Measurements from ENCODE around the gene PER2. TPM values are rescaled to one million over a fixed set of nuclear protein-coding genes. Genes with fewer than 3 reads are reported as not detected.

The PER2 gene
- total and polyA plus RNA-seq, 10 of the 15 experiments (the other 5 are each of a cell fraction or from before 2014, with no cell fraction given), result 1.5 to 15.1 (median 4.6) TPM

DNA sequence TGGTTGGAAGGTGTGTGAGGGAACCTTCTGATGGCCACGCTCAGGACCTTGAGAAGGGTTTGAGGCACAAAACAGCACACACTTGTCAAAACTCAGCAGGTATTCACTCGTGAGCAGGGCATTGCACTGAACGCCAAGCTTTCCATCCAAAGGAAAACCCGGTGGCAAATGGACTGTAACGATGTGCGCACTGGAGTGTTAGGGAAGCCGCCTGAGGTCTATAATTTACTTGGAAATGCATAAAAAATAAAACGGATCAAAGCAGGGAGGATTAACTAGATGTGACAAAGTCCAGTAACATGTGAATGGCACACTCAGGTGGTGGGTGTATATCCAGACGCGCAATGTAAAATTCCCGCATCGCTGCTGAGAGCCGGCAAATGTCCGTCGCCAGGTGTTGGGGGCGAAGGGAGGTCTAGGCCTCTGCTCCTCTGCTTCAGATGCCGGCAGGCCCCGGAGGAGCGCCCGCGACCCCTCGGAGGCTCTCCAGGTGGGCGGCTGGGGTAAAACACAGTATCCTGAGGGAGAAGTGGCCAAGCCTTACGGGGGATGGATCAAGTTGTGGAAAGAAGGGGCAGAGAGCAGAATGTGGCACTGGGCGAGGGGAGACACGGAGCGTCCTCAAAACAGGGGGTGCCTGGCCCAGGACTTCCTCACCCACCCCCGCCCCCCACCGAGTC, 63.9 kb downstream of the PER2 start:
- H3K79me2 ChIP-seq (ENCODE audit: control insufficient read depth, insufficient read depth, low read length), result no peaks in the 10 kb centered on the region
- ATAC-seq, result no peak
- no peak for FAIRE-seq
- H3K9me3 ChIP-seq (replicated peaks; ENCODE audit: control insufficient read depth, insufficient read depth, low read length), result no peaks in the 10 kb centered on the region
- H2AFZ ChIP-seq (ENCODE audit: control insufficient read depth, low read depth, low read length), result no peak overlapping the region
- no TSS peak for BruUV-seq (replicated peaks)
- no peaks in the 10 kb centered on the region; a peak in 2 of 4 replicates for H3K27me3 ChIP-seq (replicated peaks in 1 of 2; ENCODE audit: control insufficient read depth in 2 of 2, insufficient read depth in 2 of 2, low read length in 1 of 2)
- CTCF ChIA-PET, result no interaction called here
- POLR2A ChIA-PET, result no interaction called here
- H3K27ac ChIP-seq (ENCODE audit: control insufficient read depth, insufficient read depth), result no peak overlapping the region
- SMC1A ChIA-PET (ENCODE audit: uncharacterized antibody, unreplicated experiment), result no interaction called here
- WGBS (ENCODE audit: insufficient coverage, insufficient replicate concordance, low lambda C conversion rate, missing lambda C conversion rate), result 67% methylated on average over 29 of the region's 29 CpGs
- no peak overlapping the region for H3K9ac ChIP-seq (ENCODE audit: control insufficient read depth, insufficient read depth, low read length)
- H3K36me3 ChIP-seq (ENCODE audit: control insufficient read depth in 2 of 2, insufficient read depth in 2 of 2, low read length in 1 of 2), result no peaks in the 10 kb centered on the region
- no peak overlapping the region for H3K4me2 ChIP-seq (ENCODE audit: control insufficient read depth, insufficient read depth)
- TF ChIP-seq SRF (IDR thresholded peaks at IDR 0.05; ENCODE audit: low read depth in 2 of 2, low read length in 2 of 2) (no peak), IKZF2 (IDR thresholded peaks at IDR 0.05) (no peak), NFYA (IDR thresholded peaks at IDR 0.05; ENCODE audit: borderline replicate concordance, low read depth, low read length) (no peak), FOXK2 (IDR thresholded peaks at IDR 0.05) (no peak), BACH1 (IDR thresholded peaks at IDR 0.05; ENCODE audit: borderline replicate concordance) (no peak), SPI1 (IDR thresholded peaks at IDR 0.05; ENCODE audit: borderline replicate concordance, insufficient read depth, low read depth, low read length) (no peak), NR2C1 (IDR thresholded peaks at IDR 0.05) (no peak), TCF3 (IDR thresholded peaks at IDR 0.05; ENCODE audit: borderline replicate concordance, insufficient read depth, low read depth, low read length) (no peak), JUND (IDR thresholded peaks at IDR 0.05; ENCODE audit: low read depth, low read length) (no peak), RAD51 (IDR thresholded peaks at IDR 0.05) (no peak), CHD2 (IDR thresholded peaks at IDR 0.05; ENCODE audit: borderline replicate concordance, low read depth, low read length) (no peak), ASH2L (IDR thresholded peaks at IDR 0.05; ENCODE audit: borderline replicate concordance, low read depth) (no peak), SMAD5 (IDR thresholded peaks at IDR 0.05; ENCODE audit: low read depth) (no peak), RELA (IDR thresholded peaks at IDR 0.05; ENCODE audit: borderline replicate concordance, partially characterized antibody) (no peak)
- TF ChIP-seq, protein P1, sequence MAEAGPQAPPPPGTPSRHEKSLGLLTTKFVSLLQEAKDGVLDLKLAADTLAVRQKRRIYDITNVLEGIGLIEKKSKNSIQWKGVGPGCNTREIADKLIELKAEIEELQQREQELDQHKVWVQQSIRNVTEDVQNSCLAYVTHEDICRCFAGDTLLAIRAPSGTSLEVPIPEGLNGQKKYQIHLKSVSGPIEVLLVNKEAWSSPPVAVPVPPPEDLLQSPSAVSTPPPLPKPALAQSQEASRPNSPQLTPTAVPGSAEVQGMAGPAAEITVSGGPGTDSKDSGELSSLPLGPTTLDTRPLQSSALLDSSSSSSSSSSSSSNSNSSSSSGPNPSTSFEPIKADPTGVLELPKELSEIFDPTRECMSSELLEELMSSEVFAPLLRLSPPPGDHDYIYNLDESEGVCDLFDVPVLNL (IDR thresholded peaks at IDR 0.05; ENCODE audit: low read depth, low read length), result no peak
- TF ChIP-seq, protein P2, sequence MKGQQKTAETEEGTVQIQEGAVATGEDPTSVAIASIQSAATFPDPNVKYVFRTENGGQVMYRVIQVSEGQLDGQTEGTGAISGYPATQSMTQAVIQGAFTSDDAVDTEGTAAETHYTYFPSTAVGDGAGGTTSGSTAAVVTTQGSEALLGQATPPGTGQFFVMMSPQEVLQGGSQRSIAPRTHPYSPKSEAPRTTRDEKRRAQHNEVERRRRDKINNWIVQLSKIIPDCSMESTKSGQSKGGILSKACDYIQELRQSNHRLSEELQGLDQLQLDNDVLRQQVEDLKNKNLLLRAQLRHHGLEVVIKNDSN (IDR thresholded peaks at IDR 0.05; ENCODE audit: borderline replicate concordance, extremely low read length, insufficient read depth, low read depth, low read length), result no peak
- TF ChIP-seq, protein P3, sequence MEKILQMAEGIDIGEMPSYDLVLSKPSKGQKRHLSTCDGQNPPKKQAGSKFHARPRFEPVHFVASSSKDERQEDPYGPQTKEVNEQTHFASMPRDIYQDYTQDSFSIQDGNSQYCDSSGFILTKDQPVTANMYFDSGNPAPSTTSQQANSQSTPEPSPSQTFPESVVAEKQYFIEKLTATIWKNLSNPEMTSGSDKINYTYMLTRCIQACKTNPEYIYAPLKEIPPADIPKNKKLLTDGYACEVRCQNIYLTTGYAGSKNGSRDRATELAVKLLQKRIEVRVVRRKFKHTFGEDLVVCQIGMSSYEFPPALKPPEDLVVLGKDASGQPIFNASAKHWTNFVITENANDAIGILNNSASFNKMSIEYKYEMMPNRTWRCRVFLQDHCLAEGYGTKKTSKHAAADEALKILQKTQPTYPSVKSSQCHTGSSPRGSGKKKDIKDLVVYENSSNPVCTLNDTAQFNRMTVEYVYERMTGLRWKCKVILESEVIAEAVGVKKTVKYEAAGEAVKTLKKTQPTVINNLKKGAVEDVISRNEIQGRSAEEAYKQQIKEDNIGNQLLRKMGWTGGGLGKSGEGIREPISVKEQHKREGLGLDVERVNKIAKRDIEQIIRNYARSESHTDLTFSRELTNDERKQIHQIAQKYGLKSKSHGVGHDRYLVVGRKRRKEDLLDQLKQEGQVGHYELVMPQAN (conservative IDR thresholded peaks at IDR 0.05), result no peak
- TF ChIP-seq, protein P4, sequence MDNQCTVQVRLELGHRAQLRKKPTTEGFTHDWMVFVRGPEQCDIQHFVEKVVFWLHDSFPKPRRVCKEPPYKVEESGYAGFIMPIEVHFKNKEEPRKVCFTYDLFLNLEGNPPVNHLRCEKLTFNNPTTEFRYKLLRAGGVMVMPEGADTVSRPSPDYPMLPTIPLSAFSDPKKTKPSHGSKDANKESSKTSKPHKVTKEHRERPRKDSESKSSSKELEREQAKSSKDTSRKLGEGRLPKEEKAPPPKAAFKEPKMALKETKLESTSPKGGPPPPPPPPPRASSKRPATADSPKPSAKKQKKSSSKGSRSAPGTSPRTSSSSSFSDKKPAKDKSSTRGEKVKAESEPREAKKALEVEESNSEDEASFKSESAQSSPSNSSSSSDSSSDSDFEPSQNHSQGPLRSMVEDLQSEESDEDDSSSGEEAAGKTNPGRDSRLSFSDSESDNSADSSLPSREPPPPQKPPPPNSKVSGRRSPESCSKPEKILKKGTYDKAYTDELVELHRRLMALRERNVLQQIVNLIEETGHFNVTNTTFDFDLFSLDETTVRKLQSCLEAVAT (IDR thresholded peaks at IDR 0.05), result no peak
- H3K4me3 ChIP-seq, result no peak overlapping the region
- no peaks in the 10 kb centered on the region for H4K20me1 ChIP-seq (ENCODE audit: control insufficient read depth, insufficient read depth)
- H3K4me1 ChIP-seq (ENCODE audit: control insufficient read depth, insufficient read depth, low read length), result no peaks in the 10 kb centered on the region
- intact Hi-C loops (cut with micrococcal nuclease; ENCODE audit: unreplicated experiment) (no loop called here), in situ Hi-C loops (cut with MboI) (no loop called here)
- no peak for DNase-seq (ENCODE audit: low read depth, low spot score)
- RAD21 ChIA-PET (ENCODE audit: unreplicated experiment), result no interaction called here

Data from GM12878 (cell line).